CD4-positive, alpha-beta T cell treated with Interferon alpha-2 for 1 hour (primary cell): ENCODE results near the gene GLI3.
"Not testable (repeated sequence)": the region's sequence is repeated elsewhere in the genome, so short reads cannot be mapped to it uniquely, and the experiment has no call there.

Source experiments
- DNase-seq, 2 donors: peaks; one replicate each; pipeline ENCODE4 v3.0.0-alpha.2; 2020 to 2022

Gene GLI3

DNA sequence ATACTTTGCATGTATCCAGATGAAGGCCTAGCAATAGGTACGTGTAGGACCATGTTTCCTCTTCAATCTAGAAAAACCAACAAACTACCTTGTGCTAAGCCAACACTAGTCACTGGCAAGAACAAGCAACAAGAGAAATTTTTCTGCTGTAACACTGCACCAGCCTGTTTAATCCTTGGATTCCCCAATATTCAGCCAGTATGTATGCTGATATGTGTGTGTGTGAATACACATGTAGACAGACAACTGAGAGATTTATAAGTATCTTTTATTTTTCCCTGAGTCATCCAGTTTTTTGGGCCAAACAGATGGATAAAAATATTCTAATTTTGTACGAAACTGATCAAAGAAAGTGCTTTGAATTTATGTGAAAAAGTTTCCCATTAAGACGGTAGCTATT, 26.2 kb downstream of the GLI3 start:
- no peak for DNase-seq

- DNase-seq: no peak
Measured at GRCh38 chr7:42210333-42210732, 26.7 kb downstream of the GLI3 start.

DNA sequence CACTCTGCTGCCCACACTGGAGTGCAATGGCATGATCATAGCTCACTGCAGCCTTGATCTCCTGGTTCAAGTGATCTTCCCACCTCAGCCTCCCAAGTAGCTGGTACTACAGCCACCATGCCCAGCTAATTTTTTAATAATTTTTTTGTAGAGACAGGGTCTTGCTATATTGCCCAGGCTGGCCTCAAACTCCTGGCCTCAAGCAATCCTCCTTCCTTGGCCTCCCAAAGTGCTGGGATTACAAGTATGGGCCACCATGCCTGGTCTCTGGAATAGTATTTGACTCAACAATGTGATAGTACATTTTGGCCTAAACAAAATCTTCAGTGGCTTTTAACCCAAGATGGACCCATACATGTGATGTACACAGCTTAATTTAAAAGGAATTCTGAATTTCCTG, 27.9 kb downstream of the GLI3 start:
- DNase-seq: not testable (repeated sequence)

DNA sequence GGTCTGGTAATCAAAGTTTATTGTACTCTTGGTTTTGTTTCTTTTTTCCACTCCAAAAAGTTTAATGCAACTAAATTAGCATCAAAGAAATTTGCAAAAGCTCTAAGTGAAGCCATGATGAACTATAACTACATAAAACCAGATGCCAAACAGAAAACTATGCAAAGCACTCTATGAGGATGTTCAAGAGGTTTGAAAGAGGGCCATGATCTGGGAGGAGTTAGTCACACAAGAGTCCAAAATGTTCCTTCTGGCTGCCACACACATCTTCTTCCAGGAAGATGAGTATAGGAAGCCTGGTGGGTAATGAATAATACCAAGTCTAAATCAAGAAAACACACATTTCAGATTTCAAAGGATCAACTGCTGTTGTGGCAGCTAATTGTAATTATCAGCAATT, 28.4 kb downstream of the GLI3 start:
- DNase-seq: no peak

DNA sequence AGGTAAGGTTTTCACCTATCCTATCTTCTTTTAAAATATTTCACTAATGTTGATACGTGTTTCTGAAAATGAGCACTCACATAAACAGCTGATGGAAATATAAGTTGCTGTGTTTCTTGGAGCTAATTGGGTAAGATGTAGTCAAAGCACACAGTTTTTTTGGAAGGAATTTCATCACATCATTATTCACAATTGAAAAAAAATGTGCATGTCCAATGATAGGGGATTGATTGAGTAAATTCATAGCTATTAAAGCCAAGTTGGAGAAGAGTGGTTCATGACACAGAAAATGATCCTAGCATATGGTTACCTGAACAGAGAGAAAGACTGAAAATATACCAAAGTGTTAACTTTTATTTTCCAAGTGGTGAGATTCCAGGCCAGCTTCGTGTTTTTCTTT, 29.6 kb downstream of the GLI3 start:
- no peak for DNase-seq

GRCh38 chr7:42203336-42203735, 33.7 kb downstream of the GLI3 start:
- no peak for DNase-seq

- DNase-seq: no peak
Measured at GRCh38 chr7:42202601-42203000, 34.4 kb downstream of the GLI3 start.

- DNase-seq: no peak
Measured at GRCh38 chr7:42198974-42199668, 37.9 kb downstream of the GLI3 start.

- DNase-seq: no peak
Measured at GRCh38 chr7:42198296-42198695, 38.7 kb downstream of the GLI3 start.

- no peak for DNase-seq
Measured at GRCh38 chr7:42197451-42197850, 39.6 kb downstream of the GLI3 start.

DNA sequence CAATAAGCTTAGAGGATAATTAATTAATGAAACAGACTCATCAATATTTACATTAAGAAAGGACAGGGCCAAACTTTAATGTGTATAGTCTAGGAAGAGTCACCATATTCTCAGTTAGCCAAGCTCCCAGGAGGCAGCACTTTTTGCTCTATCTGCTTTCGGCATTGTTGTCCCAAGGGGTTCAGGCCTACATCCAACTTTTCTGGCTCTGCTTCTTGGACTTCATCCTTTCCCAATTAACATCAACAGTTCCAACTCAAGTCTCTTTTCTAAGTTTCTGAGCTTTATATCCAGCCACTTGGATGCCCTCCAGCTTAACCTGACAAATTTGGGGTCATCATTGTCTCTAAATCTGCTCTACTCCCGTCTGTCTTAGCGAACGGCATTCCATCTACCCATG, 42.8 kb downstream of the GLI3 start:
- no peak for DNase-seq

- DNase-seq: no peak
Measured at GRCh38 chr7:42193471-42194129, 43.4 kb downstream of the GLI3 start.

- DNase-seq: no peak
Measured at GRCh38 chr7:42192851-42193461, 44.1 kb downstream of the GLI3 start.

DNA sequence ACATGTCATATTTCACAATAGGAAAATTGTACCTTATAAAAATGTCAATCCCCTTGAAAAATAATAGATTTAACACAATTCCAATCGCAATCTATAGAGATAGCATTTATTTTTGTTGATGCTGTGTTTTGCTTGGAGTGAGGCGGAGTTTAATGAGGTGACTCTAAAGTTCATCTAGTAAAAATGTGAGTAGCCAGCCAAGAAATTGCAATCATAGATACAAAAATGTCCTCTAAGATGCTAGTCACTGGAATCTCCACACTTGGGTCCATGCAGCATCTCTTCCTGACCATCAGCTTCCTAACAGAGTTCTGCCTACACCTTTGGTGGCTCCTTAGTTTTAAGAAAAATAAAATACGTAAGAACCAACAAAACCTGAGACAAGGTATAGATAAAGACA, 44.9 kb downstream of the GLI3 start:
- DNase-seq: no peak

- no peak for DNase-seq
Measured at GRCh38 chr7:42189535-42189934, 47.5 kb downstream of the GLI3 start.

DNA sequence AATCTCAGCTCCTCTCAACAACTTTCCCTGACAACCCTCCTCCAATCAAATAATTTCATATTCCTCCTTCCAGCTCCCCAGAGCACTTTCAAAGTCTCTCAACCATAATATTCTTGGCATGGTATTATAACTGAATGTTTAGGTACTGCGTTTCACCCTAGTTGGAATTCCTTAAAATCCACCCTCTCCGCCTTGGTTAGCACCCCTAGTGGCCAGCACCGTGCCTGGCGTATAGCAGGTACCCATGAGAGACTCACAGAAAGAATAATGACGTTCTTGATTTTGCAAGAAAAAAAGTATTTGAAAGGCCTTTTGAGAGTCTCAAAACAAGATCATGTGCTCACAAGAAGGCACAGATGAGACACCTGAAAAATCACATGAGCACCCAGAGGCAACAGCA, 50.9 kb downstream of the GLI3 start:
- DNase-seq: no peak

GRCh38 chr7:42185726-42186125, 51.3 kb downstream of the GLI3 start:
- DNase-seq: no peak

DNA sequence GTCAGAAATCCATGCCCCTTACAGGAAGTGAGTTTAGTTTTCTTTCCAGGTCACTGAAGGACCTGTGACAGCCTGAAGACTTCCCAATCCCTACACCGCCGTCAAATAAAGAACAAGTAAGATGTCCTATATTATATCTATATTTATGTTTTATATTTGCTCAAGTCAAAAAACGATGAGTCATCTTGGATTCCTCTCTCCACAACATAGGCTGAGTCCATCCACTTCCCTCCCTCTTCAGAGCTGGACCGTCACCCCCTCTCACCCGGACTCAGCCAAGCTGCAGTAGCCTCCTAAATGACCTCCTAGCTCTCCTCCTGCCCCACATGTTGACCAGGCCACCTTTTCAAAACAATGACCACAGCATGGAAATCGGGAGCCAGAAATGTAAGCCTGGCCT, 53.5 kb downstream of the GLI3 start:
- no peak for DNase-seq

DNA sequence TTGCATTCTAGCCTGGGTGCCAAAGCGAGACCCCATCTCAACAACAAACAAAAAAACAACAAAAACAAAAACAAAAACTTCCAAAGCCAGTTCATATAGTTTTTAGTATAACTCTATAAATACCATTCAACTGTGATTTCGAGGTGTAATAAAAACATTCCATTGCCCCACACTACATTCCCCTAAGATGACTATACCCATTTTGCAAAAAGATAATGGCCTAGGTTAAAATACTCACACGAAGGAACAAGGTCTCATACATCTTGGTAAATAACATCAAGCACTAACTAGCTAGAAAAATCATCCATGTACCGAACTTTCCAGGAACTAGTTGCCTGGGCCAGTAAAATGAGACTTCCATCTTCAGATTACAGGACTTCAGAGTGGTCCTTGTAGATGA, 55.4 kb downstream of the GLI3 start:
- DNase-seq: no peak

DNA sequence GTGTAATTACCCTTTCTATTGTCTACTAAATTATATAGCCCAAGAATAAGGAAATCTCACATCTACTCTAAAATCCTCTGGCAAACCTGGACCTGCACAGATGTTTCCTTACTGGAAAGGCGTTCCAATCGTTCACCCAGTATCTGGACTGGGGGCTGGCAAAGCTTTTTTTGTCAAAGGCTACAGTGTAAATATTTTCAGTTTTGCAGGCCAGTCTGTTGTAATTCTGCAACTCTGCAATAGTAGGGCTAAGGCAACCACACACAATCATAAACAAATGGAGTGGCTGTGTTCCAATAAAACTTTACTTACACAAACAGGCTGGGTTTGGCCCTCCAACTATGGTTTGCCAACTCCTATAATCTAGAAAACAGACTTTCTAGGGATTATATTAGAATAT, 56.2 kb downstream of the GLI3 start:
- DNase-seq: no peak

DNA sequence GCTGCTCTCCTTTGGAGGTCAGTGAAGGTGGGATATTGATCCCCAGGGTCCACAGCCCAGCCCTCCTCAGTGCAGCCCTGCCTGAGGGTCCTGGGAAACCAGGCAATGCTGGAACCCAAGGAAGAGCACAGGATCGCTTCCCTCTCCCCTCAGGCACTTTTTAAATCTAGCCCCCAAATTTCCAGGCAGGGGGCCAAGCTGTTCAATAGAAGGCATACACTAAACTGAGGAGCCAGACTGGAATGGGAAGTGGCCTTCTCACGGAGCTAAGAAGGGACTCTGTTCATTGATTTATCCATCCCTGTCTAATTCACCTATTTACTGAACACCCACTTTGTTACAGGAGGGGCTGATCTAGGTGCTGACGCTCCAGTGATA, 60.3 kb downstream of the GLI3 start:
- DNase-seq: no peak

DNA sequence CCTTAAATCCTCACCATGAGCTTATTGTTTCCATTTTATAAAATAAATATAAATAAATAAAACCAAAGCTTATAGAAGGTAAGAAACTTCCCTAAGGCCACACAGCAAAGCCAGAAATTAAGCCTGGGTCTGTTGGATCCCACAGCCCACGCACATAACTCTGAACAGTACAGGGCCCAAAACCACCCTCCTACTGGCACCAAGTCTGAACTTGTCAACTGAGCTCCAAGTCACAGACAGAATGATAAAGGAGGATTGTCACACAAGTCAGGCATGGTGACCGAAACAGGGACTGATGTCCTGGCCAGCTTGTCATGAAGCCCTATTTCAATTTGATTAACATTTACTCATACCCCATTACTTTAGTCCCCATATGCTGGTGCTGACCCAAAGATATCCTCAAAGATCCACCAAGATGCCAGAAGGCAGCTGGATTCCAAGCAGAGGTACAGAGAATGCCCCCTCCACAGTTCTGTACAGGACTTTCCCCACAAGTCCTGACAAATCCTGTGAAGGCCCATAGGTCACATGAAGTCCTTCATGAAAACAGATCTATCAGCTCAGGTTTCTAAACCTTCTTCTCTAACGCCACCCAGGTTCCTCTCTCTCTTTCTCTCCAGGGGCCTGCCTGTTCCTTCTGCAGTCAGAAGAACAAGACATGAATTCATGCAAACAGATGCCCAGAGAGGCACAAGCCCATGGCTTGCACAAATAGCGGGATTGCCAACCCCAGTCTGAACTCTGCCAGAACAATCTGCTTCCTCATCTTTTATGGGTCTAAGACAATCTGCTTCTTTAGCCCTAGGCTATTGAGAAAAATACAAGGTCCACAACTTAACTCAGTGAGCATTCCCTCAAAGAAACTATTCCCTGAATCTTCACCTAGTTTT, 60.9 kb downstream of the GLI3 start:
- no peak for DNase-seq

DNA sequence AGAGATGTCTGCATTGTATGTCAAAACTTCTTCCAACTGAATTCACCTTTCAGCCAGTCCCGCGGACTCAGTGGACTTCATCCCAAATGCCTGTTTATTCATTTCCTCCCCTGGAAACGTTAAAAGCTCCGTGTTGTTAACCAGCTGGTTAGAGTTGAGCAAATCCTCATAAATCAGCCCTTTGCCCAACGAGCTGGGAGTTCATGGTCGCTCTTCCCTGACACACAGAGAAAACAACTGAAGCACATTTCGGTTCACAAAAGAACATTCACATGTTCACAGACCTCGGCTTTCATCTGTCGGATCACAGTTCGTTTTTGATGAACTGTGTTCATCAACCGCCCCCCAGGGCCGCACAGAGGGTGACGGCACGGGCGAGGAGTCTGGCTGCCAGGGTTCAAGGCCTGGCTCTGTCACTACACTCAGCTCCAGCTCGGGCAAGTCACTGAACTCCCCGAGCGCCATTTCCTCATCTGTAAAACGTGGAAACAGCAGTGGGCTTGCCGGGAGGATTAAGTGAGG, 62.6 kb downstream of the GLI3 start:
- DNase-seq: no peak
